ENCODE measurements around the gene EXOG.
A peak's percentile ranks its signal among the peaks of the same experiment; 100 is the strongest.

Gene EXOG, protein sequence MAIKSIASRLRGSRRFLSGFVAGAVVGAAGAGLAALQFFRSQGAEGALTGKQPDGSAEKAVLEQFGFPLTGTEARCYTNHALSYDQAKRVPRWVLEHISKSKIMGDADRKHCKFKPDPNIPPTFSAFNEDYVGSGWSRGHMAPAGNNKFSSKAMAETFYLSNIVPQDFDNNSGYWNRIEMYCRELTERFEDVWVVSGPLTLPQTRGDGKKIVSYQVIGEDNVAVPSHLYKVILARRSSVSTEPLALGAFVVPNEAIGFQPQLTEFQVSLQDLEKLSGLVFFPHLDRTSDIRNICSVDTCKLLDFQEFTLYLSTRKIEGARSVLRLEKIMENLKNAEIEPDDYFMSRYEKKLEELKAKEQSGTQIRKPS

DNA sequence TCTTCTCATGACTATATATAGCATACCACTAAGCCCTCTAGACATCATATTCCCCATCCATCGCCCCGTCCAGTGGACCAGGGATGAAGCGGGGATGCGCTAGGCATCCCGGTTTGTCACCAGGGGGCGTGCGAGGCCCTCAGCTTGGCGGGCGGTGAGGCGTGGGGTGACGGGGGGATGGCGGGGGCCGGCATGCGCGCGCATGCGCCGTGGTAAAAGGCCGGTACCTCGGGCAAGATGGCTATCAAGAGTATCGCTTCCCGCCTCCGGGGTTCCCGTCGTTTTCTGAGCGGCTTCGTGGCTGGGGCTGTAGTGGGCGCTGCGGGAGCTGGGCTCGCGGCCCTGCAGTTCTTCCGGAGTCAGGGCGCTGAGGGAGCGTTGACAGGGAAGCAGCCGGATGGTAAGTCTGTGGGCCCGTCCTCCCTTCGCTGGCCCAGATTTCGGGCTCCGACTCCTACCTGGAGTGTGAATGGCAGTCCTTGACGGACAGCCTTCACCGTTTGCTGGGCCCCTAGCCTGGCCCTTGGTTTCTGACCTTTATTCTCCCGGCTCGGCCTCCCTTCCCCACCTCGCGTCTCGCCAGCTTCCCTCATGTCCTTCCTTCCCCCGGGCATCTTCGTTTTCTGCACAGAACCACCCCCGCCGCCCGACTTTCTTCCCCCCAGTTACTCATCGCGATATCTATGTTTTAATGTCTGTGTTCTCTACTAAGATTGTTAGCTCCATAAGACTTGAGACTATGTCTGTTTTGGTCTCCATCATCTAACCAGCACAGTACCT, at the start of gene EXOG:
Gene EXOG (plus strand): TSS at position 210 of the 780 bp plus-strand sequence. CDS start 28 bp downstream, at position 238.
- no peak for FAIRE-seq

DNA sequence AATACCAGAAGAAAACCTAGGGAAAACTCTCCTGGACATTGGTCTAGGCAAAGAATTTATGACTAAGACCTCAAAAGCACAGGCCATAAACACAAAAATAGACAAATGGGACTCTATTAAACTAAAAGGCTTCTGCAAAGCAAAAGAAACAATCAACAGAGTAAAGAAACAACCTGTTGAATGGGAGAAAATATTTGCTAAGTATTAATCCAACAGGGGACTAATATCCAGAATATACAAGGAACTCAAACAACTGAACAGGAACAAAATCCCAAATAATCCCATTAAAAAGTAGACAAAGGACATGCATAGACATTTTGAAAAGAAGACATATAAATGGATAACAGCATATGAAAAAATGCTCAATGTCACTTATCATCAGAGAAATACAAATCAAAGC, 49.3 kb upstream of the EXOG start:
- no peak for FAIRE-seq

DNA sequence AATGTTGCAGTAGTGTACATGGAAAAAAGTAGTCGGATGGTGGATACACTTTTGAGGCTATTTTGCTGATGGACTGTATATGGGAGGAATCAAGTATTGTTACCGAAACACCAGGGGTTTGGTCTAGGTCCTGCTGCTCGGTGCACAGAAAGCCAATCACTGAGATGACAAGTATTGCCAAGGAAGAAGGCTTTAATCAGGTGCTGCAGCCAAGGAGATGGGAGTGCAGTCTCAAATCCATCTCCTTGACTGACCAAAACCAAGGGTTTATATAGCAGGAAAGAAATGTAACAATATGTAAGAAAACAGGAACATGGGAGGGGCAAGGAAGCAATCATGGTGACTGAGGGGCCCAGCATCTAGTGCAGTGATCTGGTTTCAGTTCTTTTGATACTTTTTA, 45.3 kb upstream of the EXOG start:
- FAIRE-seq: no peak

DNA sequence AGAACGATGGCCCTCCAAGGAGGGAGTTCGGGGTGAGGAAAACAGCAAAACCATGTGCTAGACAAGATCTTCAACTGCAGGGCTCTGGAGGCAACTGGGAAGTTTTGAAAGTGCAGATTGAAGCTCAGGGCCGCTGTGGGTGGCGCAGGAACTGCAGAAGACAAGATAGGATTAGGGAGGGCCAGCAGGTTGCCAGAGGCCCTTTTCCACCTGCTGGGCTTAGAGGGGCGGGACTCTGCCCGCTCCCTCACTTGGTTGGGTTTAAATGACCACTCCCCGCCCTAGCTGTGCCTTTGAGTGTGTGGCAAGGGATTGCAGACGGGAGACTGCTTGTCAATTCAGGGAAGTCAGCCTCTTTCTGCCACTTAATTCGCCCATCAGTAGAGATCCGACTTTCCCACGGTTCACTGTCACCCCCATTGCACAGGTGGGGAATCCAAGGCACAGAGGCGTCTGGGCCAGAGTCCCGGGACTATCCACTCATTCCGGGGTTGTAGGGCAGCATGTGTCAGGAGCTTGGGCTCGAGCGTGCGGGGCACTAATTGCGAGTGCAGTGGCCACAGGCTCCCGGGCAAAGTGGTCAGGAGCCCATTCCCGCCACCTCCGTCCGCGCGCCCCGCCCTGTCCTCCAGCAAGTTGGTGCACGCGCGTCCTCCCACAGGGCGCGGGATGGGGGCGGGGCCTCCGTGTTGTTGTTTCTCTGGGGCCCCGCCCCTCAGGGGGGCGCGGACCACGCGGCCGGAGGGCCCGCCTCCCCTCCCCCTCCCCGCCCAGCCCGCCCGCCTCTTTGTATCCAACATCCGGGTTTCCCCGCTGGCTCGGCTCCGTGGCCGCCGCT, 42.8 kb upstream of the EXOG start, which contains the start of gene ACVR2B:
Gene ACVR2B (plus strand): TSS at position 816 of the 838 bp plus-strand sequence. CDS start 433 bp downstream, outside the sequence.
- FAIRE-seq: no peak

DNA sequence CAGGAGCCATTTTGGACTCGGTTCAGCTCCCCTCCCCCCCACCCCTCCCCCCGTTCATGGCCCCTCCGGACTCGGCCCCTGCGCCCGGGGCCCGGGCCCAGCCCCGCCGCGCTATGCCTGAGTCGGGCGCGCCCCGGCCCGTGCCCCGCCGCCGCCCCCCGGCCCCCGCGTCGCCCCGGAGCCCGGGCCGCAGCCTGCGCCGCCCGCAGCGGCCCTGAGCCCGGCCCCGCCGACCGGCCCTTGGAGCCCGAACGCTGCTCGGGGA, 42.3 kb upstream of the EXOG start:
- FAIRE-seq: no peak

DNA sequence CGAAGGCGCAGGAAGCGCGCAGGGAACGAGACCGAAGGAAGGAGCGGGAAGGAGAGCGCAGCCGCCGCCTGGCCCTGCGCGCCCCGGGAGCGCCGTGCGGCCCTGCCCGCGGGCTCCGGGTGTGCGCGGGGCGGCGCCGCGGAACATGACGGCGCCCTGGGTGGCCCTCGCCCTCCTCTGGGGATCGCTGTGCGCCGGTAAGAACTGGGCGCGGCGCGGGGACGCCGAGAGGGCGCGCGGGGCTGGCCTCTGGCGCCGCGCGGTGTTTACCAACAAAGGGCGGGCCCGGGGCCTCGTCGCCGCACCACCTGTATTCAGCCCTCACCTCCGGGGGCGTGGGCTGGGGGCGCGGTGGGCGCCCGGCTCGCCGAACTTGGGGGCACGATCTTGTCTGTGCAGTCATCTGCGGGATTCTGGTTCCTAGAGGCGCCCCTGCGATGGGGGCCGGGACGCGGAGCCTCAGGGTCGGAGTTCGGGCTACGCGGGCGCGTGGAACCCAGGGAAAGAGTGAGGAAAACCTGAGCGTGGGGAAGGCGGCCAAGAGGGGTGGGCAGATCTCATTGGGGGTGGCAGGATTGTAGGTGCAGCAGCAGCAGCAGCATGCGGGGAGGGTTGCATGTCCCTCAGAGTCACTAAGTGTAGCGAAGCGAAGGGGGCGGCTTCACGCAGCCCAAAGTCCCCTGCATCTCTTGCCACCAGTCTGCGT, 41.8 kb upstream of the EXOG start:
- no peak for FAIRE-seq

DNA sequence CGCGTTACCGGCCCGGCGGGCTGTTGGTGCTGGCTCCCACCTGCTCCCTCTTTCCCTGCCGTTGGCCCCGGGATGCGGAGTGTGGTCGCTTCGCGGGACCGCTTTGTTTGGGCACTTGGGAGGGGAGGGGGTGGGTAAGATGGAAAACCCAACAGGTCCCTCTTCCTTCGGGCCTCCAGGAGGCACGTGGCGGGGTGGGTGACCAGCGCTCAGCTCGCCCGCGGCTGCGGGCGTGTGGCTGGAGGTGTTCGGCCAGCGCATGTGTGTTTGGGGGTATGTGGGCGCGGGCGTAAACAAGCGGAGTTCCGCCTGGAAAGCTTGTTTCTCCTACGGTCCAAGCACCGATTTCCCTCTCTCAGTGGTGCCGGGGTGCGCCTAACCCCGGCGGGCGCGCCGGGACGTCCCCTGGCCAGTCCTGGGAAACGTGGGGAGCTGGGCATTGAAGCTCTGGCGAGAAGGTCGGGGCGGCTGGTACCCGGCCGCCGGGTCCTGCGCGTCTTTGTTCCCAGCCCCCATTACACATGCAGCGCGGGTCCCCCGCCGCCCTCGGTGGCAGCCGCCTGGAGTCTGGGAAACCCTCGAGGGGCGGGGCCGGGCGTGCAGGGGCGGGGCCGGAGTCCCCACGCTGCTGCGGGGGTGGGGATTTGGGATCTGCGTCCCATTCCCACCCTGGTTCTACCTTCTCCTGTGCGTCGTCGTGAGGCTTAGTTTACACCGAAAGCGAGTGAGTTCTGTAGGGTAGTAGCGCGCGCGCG, 41.1 kb upstream of the EXOG start:
- FAIRE-seq: no peak

DNA sequence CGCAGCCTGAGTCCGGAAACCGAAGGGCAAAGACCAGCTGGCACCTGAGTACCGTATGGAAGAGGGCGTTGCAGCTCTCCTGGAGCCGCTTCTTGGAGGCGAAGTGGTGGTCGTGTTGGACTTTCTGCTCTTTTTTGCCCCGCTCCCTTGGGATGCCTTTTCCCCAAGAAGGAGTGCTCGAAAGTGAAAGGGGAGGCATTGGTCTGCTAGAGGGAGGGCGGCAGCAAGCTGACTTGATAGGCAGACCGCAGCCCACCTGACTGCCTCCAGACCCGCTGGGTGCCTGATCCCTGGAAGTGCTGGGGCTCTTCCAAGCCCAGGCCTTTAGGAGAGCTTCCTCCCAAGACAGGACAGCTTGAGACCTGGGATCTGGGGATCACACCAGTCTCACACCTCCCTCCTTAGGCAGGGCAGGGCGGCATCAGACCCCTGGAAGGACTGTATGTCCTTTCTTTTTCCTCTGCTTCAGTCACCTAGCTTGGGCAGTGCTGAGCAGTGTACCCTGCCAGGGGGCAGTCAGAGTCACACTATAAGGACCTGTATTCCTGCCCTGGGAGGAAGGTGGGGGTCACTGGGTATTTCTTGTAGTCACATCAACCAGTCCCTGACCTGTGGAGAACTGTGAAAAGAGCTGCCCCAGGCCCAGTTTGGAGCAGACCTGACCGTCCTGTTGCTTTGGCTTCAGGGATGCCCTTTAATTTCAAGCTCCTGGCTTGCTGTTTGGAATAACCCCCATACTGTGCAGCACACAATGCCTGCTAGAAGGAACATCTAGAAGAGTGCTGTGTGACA, 40.3 kb upstream of the EXOG start:
- no peak for FAIRE-seq

DNA sequence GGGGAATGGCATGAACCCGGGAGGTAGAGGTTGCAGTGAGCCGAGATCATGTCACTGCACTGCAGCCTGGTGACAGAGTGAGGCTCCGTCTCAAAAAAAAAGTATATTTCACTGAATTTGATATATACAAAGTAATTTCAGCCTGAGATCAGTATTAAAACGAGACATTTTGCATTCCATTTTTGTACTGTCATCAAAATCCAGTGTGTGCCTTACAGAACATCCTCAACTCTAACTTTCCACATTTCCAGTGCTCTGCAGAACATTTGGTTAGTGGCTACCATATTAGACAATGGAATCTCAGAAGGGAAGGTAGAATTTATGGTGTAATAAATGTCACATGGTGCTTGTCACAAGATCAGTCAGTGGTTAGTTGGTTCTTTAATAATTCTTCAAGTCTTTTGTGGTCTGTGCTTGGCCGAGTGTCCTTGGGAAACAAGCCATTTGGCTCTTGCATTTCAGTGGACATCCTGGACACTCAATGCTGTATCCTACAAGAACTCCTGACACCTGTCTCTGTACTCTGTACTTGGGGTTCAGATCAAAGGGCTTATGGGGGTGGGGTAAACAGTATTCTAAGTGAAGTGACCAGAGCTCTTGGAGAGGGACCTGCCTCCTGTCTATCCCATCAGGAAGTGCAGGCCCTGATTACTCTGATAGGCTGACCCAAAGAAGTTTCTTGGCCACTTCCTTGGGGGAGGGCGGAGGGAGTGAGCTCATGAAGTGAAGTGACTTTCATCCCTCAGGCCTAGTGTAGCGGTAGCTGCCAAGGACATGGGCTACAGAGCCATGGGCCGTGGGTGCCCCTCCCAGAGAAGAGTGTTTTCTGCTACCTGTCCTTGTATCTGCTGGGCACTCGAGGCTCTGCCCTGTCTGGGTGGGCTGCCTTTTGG, 38.8 kb upstream of the EXOG start:
- FAIRE-seq: no peak

DNA sequence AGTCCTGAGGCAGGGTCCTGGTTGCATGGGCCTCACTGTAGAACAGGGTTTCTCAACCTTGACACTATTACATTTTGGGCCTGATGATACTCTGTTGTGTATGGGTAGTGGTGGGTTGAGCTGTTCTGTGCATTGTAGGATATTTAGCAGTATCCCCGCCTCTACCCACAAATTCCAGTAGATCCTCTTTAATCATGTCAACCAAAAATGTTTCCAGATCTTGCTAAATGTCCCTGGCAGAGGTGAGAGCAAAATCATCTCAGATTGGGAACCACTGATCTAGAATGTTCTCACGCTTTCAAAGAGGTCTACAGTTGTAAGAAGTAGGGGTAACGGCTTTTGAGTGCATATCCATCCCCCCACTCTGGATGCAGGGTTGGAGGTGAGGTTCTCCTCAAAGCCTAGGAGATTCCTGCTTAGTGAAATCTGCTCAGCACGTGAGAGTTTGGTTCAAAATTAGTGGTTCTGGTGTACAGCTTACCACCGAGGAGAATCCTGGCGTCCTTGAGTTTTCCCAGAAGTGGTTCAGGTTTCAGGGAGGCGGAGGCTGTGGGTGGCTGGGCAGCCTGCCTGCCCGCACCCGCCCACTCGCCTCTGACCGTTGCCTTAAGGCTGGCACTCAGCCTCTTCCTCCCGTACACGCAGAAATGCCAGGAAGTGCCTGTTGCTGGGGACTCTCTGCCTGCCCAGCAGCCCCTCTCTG, 37.2 kb upstream of the EXOG start:
- no peak for FAIRE-seq

DNA sequence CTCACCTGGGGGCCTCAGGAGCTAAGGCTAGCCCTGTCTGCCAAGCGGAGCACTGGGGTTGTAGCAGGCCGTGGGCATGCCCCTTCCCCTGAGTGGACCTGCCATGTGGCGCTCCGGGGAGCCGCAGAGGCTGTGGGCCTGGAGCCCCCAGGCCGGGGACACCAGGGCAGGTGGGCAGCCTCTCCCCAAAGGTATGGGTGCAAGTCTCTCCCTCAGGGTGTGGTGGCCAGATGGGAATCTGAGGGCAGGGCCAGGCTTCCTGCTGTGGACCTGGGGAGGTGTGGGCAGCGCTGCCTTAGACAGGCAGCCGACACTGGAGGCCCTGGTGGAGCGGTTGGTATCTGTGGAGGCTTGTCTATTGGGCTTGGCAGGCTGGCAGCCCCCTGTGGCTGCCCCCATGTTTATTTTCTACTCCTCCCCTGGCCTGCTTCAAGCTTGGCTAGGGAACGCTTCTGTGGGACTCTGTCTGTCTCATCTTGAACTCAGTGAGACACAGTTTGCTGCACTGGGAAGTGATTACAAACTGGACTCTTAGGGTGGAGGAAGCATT, 36.6 kb upstream of the EXOG start:
- no peak for FAIRE-seq

DNA sequence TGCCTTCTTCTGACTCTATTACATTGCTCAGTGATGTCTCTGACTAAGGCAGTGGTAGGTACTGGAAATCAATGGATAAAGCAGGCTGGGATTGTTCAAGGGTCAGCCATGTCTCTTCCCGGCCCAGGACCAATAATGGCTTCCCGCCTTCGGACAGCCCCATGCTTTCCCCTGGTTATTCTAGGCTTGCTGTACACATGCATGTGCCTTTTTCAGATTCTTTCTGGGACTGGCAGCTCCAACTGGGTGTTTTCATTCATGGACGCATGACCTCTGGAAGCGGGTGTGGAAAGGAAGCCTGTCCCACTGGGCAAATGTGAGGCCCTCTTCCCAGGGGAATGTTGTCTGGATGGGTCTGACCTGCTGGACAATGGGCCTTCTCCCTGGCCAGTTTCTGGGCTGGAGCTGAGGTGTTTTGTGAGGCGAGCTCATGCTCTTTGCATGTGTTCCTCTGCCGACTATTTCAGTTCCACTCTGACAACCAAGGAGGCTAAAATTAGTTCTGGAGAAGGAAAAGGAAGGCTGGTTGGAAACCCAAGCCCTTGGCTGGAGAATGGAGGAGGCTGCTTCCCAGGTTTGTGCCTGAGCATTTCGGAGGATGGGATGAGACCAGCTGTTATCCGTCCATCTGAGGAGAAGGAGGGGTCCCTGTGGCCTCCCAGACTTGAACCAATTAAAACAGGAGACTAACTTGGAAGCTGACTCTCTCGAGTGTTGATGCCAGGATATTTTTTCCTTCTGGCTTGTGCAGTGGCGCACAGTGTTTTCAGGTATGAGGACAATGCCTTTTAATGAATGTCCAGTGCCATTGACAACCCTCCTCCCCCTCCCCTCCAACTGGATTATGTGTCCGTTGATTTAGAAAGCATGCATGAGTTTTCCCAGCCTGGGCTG, 35.5 kb upstream of the EXOG start:
- no peak for FAIRE-seq

DNA sequence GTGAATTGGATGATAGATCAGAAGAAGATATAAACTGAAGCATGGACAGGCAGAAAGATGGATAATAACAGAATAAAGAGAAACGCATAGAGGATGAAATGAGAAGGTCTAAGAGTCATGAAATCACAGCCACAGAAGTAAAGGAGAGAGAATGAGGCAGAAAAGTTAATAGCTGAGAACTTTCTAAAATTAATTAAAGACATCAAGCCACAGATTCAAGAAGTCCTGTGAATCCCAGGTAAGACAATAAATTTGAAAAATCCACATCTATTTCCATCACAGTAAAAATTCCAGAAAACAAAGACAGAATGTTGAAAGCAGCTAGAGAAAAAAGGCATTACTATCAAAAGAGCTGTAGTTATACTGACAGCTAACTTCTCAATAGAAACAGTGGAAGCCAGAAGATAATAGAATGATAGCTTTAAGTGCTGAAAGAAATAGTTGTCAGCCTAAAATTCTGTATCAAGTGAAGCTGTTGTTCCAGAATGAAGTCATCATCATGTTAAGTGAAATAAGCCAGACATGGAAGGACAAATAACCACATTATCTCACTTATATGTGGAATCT, 30.5 kb upstream of the EXOG start:
- FAIRE-seq: peak; percentile 17

DNA sequence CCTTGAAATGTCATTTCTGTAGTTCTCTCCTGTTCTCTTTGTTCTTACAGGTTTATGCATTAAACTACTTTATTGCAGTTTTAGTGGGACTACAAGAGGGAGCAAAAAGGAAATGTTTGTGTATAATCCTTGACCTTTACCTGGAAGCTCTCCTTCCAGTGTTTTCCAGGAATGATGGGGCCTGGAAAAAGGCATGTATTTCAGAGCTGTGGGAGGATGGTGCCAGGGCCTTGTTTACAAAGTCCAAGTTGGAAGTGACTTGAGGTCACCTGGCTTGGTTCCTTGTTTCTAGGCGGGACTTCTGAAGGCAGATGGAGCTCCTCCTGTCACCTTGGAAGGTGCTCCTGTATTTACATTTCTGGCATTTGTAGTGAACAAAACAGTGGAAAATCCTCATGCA, 27.4 kb upstream of the EXOG start:
- FAIRE-seq: no peak

DNA sequence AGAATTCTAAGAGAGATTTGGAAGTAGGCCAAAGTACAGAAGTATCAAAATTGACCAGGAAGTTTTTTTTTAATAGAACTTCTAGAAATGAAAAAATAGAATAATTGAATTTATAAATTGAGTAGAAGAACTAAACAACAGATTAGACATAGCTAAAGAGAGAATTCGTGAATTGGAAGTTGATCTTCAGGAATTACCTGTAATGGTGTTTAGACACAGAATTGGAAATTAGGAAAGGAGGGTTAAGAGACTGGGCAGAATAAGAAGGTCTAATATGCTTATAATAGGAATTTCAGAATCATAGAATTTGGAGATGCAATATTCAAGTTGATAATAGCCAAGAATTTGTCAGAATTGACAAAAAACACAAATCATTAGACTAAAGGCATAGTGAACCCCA, 26.3 kb upstream of the EXOG start:
- FAIRE-seq: no peak

DNA sequence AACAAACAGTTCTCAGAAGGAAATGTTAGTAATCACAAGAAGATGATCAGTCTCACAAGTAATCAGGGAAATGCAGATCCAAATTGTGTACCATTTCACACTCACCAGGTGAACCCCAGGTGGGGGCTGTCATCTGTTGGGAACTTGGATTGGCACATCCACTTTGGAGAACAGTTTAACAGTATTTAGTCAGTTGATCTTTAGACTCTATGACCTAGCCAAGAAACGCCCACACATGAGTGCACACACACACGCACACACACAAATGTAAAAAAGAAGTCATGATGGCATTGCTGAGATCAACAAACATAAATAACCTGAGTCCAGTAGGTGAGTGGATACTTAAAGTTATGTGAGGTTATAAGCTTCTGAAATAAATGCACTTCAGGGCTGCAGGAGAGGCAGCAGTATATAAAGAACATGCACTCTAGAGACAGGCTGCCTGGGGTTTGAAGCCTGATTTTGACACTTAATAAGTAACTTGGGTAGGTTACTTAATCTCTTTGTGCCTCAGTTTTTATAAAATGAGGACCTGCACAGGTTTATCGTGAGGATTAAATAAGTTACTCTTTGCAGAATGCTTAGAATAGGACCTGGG, 24.8 kb upstream of the EXOG start:
- FAIRE-seq: no peak

DNA sequence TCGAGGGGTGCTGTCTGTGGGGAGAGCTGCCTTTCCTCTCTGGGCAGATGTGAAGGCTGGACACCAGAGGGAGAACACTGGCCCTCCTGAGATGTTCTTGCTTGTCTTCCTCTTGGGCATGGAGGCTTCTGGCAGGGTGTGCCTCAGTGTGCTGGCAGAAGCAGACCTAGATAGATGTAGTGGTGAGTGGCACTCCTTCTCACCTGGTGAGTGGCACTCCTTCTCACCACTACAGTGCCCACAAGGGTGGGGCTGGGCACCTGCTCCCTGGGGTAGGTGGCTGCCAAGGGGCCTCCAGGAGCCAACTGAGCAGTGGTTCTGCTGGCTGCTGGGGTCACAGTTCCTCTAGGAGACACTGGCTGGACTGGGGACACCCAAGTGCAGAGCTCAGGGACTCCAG, 23.8 kb upstream of the EXOG start:
- FAIRE-seq: no peak
